Neural crest cell (in vitro differentiated cells): ENCODE measurements around the gene BRMS1L. TPM values are rescaled to one million over a fixed set of nuclear protein-coding genes. Genes with fewer than 3 reads are reported as not detected.

Source experiments
- DNase-seq: peaks from one replicate; pipeline ENCODE4 v3.0.0; 2021; ENCODE audit warnings: low read depth, mixed read lengths, low spot score
- H3K27ac Mint-ChIP-seq: one replicate; pipeline ENCODE4 v1.8.0; 2021; ENCODE audit warnings: mild to moderate bottlenecking, mixed read lengths; ENCODE audit not compliant: unreplicated experiment
- H3K27me3 Mint-ChIP-seq: 2 replicates; pipeline ENCODE4 v1.8.0; 2021; ENCODE audit warnings: low read depth, mild to moderate bottlenecking, mixed read lengths
- H3K36me3 Mint-ChIP-seq: 2 replicates; pipeline ENCODE4 v1.8.0; 2021; ENCODE audit warnings: low read depth, mild to moderate bottlenecking, mixed read lengths
- H3K4me1 Mint-ChIP-seq: 2 replicates; pipeline ENCODE4 v1.8.0; 2021; ENCODE audit warnings: mixed read lengths
- H3K4me3 Mint-ChIP-seq: one replicate; pipeline ENCODE4 v1.8.0; 2021; ENCODE audit warnings: mild to moderate bottlenecking, mixed read lengths
- H3K9me3 Mint-ChIP-seq: 2 replicates; pipeline ENCODE4 v1.8.0; 2021; ENCODE audit warnings: mixed read lengths
- total RNA-seq: library from RNA; stranded (reverse); gene quantifications from 2 replicates; pipeline ENCODE4 v1.2.1, GENCODE V29; 2021
- TF ChIP-seq, protein P1 (sequence below): fragments of 200-600 bp; sonication (generic); conservative IDR thresholded peaks from 2 replicates; pipeline ENCODE4 v1.5.0; 2021; ENCODE audit warnings: antibody characterized with exemption, mild to moderate bottlenecking

The BRMS1L gene
- total RNA-seq, 1 donor from 2014 or later: 12.4 TPM

DNA sequence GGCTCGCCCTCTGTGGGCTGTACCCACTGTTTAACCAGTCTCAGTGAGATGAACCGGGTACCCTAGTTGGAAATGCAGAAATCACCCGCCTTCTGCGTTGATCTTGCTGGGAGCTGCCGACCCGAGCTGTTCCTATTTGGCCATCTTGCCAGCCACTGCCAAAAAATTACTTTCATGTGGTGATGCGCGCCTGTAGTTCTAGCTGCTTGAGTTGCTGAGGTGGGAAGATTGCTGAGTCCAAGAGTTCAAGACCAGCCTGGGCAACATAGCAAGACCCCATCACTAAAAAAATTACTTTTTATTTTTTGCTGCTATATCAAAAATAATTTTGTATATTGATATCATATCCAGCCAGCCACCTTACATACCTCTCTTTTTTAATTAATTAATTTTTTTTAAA, 18.4 kb downstream of the BRMS1L start:
- Mint-ChIP-seq H3K36me3 (peaks cover 56% of the 10 kb centered on the region), H3K4me3 (no peak overlapping the region), H3K9me3 (peaks cover 21% of the 10 kb centered on the region), H3K4me1 (no peaks in the 10 kb centered on the region), H3K27me3 (no peaks in the 10 kb centered on the region), H3K27ac (no peak overlapping the region)
- TF ChIP-seq, protein P1, sequence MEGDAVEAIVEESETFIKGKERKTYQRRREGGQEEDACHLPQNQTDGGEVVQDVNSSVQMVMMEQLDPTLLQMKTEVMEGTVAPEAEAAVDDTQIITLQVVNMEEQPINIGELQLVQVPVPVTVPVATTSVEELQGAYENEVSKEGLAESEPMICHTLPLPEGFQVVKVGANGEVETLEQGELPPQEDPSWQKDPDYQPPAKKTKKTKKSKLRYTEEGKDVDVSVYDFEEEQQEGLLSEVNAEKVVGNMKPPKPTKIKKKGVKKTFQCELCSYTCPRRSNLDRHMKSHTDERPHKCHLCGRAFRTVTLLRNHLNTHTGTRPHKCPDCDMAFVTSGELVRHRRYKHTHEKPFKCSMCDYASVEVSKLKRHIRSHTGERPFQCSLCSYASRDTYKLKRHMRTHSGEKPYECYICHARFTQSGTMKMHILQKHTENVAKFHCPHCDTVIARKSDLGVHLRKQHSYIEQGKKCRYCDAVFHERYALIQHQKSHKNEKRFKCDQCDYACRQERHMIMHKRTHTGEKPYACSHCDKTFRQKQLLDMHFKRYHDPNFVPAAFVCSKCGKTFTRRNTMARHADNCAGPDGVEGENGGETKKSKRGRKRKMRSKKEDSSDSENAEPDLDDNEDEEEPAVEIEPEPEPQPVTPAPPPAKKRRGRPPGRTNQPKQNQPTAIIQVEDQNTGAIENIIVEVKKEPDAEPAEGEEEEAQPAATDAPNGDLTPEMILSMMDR: no peak
- no peak for DNase-seq

DNA sequence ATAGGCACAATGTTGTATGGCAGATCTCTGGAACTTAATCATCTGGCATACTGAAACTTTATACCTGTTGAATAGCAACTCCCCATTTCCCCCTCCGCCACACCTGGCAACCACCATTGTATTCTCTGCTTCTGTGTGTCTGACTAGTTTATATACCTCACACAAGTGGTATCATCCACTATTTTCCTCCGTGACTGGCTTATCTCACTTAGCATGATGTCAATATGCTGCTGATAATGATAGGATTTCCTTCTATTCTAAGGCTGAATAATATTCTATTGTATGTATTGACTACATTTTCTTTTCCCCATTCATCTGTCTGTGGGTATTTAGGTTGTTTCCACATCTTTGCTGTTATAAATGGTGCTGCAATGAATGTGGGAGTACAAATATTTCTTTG, 21.5 kb downstream of the BRMS1L start:
- Mint-ChIP-seq H3K27ac (no peak overlapping the region), H3K9me3 (peaks cover 5% of the 10 kb centered on the region), H3K27me3 (no peaks in the 10 kb centered on the region), H3K4me3 (no peak overlapping the region), H3K36me3 (peaks cover 47% of the 10 kb centered on the region), H3K4me1 (no peaks in the 10 kb centered on the region)
- no peak for DNase-seq
- TF ChIP-seq, protein P1: no peak

DNA sequence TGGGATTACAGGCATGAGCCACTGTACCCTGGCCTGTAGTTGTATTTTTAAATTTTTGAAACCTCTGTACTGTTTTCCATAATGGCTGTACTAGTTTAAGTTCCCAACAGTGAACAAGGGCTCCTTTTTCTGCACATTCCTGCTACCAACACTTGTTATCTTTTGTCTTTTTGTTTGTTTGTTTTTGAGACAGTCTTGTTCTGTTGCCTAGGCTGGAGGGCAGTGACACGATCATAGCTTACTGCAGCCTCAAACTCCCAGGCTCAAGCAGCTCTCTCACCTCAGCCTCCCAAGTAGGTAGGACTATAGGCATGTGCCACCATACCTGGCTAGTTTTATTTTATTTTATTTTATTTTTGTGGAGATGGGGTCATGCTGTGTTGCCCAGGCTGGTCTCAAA, 23.0 kb downstream of the BRMS1L start:
- TF ChIP-seq, protein P1: no peak
- Mint-ChIP-seq H3K4me1 (no peaks in the 10 kb centered on the region), H3K4me3 (no peak overlapping the region), H3K27me3 (no peaks in the 10 kb centered on the region), H3K27ac (no peak overlapping the region), H3K9me3 (no peaks in the 10 kb centered on the region), H3K36me3 (peaks cover 35% of the 10 kb centered on the region)
- no peak for DNase-seq

DNA sequence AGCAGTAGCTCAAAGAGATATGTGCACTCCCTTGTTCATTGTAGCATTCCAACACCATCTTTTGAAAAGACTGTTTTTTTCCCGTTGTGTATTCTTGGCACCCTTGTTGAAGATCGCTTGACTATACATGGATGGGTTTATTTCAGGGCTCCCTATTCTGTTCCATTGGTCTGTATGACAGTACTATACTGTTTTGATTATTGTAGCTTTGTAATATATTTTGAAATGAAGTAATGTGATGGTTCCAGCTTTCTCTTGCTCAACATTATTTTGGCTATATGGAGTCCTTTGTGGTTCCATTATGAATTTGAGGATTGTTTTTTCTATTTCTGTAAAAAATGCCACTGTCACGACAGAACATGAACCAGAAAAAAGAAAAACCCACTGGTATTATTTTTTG, 25.7 kb downstream of the BRMS1L start:
- H3K4me1 Mint-ChIP-seq: peaks cover 8% of the 10 kb centered on the region
- no peaks in the 10 kb centered on the region for H3K9me3 Mint-ChIP-seq
- H3K36me3 Mint-ChIP-seq: peaks cover 29% of the 10 kb centered on the region
- TF ChIP-seq, protein P1: no peak
- H3K27ac Mint-ChIP-seq: no peak overlapping the region
- no peaks in the 10 kb centered on the region for H3K27me3 Mint-ChIP-seq
- no peak for DNase-seq
- no peak overlapping the region for H3K4me3 Mint-ChIP-seq

DNA sequence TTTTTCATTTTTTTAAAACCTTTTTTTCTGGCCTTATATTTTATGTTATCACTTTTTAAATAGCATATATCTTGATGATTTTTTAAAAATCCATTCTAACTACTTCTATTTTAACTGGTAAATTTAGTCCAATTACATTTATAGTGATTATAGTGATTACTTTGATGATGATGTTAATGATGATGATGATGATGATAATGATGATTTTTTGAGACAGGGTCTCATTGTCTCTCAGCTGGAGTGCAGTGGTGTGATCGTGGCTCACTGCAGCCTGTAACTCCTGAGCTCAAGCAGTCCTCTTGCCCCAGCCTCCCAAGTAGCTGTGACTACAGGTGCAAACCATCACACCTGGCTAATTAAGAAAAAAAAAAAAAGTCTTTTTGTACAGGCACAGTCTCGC, 27.1 kb downstream of the BRMS1L start:
- Mint-ChIP-seq H3K4me3 (no peak overlapping the region), H3K9me3 (no peaks in the 10 kb centered on the region), H3K36me3 (peaks cover 31% of the 10 kb centered on the region), H3K27me3 (no peaks in the 10 kb centered on the region), H3K4me1 (peaks cover 8% of the 10 kb centered on the region), H3K27ac (no peak overlapping the region)
- DNase-seq: no peak
- TF ChIP-seq, protein P1: no peak
